ENCODE data around the gene SCAMP4. TPM values are rescaled to one million over a fixed set of nuclear protein-coding genes. Genes with fewer than 3 reads are reported as not detected.
A peak's percentile ranks its signal among the peaks of the same experiment; 100 is the strongest.

SCAMP4 gene
- total RNA-seq, 1 donor from 2014 or later: 65.0 TPM

- no peaks in the 10 kb centered on the region for H3K9me3 ChIP-seq
- peaks cover 22% of the 10 kb centered on the region for H3K36me3 ChIP-seq
- DNase-seq (no peak), ATAC-seq (no peak)
- H3K27ac ChIP-seq: no peak overlapping the region
- H3K27me3 ChIP-seq (ENCODE audit: low read depth): no peaks in the 10 kb centered on the region
- TF ChIP-seq, protein P1, sequence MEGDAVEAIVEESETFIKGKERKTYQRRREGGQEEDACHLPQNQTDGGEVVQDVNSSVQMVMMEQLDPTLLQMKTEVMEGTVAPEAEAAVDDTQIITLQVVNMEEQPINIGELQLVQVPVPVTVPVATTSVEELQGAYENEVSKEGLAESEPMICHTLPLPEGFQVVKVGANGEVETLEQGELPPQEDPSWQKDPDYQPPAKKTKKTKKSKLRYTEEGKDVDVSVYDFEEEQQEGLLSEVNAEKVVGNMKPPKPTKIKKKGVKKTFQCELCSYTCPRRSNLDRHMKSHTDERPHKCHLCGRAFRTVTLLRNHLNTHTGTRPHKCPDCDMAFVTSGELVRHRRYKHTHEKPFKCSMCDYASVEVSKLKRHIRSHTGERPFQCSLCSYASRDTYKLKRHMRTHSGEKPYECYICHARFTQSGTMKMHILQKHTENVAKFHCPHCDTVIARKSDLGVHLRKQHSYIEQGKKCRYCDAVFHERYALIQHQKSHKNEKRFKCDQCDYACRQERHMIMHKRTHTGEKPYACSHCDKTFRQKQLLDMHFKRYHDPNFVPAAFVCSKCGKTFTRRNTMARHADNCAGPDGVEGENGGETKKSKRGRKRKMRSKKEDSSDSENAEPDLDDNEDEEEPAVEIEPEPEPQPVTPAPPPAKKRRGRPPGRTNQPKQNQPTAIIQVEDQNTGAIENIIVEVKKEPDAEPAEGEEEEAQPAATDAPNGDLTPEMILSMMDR (IDR thresholded peaks at IDR 0.05): no peak
- H3K4me1 ChIP-seq: no peaks in the 10 kb centered on the region
- H3K4me3 ChIP-seq: no peak overlapping the region
- intact Hi-C loops (cut with DNase I): no loop called here
These were observed 63.3 kb downstream of the SCAMP4 start for GRCh38 chr19:1968279-1969175.

DNA sequence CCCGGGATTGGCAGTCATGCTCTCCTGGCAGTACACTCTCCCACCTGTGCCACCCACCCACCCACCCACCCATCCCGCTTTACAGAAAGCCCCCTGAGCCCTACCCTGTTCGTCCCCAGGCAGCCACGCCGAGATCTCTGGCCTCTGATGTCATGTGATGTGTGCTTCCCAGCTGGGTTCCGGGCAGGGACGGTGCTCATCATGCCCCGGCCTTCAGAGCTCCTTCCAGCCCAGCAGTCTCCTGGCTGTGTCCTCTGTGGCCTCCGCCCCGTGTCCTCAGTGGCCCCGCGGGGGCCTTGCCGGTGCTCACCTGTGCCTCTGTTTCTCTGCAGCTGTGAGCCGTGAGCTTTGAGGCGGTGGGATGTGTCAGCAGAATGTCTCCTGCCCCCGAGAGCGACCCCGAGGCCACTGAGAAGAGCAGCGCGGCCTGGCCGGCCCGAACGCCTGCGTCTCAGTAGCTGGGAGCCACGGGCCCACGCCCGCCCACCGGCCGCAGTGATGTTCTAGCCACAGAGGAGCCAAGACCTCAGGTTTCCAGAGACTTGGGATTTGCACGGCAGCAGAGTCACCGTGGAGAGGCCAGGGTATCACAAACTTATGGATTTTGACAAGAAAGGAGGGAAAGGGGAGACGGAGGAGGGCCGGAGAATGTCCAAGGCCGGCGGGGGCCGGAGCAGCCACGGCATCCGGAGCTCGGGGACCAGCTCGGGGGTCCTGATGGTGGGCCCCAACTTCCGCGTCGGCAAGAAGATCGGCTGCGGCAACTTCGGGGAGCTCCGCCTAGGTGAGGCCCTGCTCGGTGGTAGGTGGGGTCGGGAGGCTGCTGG is 64.2 kb downstream of the SCAMP4 start:
- no peak for ATAC-seq

DNA sequence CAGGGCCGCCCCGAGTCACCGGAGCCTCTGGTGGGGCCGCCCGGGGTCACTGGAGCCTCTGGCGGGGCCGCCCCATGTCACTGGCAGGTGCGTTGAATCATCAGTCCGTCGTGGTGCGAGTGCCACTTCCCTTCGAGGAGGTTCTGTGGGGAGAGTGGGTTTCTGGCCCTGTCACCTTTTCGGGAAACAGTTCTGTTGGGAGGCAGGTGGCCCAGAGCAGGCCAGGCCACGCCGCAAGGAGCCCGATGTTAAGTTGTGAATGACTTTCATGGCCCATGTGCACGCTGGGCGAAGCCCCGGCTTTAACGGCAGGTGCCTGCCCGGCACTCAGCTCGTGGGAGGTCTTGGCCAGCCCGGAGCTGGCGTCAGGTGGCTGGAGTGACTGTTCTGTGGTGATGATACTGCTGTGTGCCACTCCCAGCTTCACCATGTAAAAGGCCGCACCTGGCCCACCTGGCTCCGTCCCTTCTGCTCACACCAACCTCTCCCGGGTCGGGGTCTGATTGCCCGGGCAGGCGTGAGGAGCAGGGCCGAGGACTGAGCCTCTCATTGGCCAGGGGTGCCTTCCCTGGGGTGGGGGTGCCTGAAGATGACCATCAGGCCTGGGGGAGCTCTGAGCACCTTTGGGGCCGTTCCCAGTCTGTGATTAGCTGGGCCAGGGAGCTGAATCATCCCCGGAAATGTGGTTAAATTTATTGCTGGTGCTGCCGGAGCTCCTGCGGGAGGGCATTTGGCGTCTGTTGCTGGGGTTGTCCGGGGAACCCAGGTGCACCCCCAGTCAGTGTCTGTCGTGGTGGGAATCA is 65.0 kb downstream of the SCAMP4 start:
- H3K27ac ChIP-seq: no peak overlapping the region
- no peaks in the 10 kb centered on the region for H3K4me1 ChIP-seq
- TF ChIP-seq, protein P1 (IDR thresholded peaks at IDR 0.05): no peak
- intact Hi-C loops (cut with DNase I): no loop called here
- H3K27me3 ChIP-seq (ENCODE audit: low read depth): no peaks in the 10 kb centered on the region
- no peaks in the 10 kb centered on the region for H3K9me3 ChIP-seq
- ATAC-seq: peak in 1 of 2 donors; percentile 3
- no peak overlapping the region for H3K4me3 ChIP-seq
- H3K36me3 ChIP-seq: peaks cover 27% of the 10 kb centered on the region
- no peak for DNase-seq

More for the DNA sequence above, 64.2 kb downstream of the SCAMP4 start:
- no peak for DNase-seq
- Histone ChIP-seq H3K36me3 (peaks cover 20% of the 10 kb centered on the region), H3K4me1 (no peaks in the 10 kb centered on the region), H3K4me3 (no peak overlapping the region), H3K9me3 (no peaks in the 10 kb centered on the region), H3K27ac (no peak overlapping the region), H3K27me3 (ENCODE audit: low read depth) (no peaks in the 10 kb centered on the region)
- intact Hi-C loops (cut with DNase I): no loop called here
- TF ChIP-seq, protein P1 (IDR thresholded peaks at IDR 0.05): no peak

- intact Hi-C loops (cut with DNase I): no loop called here
- TF ChIP-seq, protein P1 (IDR thresholded peaks at IDR 0.05): no peak
- ATAC-seq (peak in 1 of 2 donors; percentile 16), DNase-seq (no peak)
- H3K27me3 ChIP-seq (ENCODE audit: low read depth): no peaks in the 10 kb centered on the region
- peaks cover 35% of the 10 kb centered on the region for H3K36me3 ChIP-seq
- no peak overlapping the region for H3K4me3 ChIP-seq
- no peak overlapping the region for H3K27ac ChIP-seq
- no peaks in the 10 kb centered on the region for H3K9me3 ChIP-seq
- no peaks in the 10 kb centered on the region for H3K4me1 ChIP-seq
These were observed 65.8 kb downstream of the SCAMP4 start for GRCh38 chr19:1970806-1971502.
